HG03064 (cell line): ENCODE measurements around the gene STAMBP.
"Not testable (repeated sequence)": the region's sequence is repeated elsewhere in the genome, so short reads cannot be mapped to it uniquely, and the experiment has no call there.

Experiments used
- ATAC-seq: cut with Tn5 transposase; IDR thresholded peaks from one replicate; pipeline ENCODE4 v1.9.1; 2021; ENCODE audit warnings: low read depth; ENCODE audit not compliant: unreplicated experiment

The STAMBP gene

GRCh38 chr2:73828818-73829570 lies at the start of gene STAMBP:
Gene STAMBP (plus strand): TSS chr2:73828961. CDS start chr2:73830857, 1,896 bp downstream.
- ATAC-seq = peak; percentile 79

- ATAC-seq = peak; percentile 90
Observed at GRCh38 chr2:73779467-73780236, 49.1 kb upstream of the STAMBP start, which contains the start of gene DUSP11. Gene DUSP11 (minus strand): TSS chr2:73780103. CDS start chr2:73779974, 129 bp downstream.

- no peak for ATAC-seq
Observed at GRCh38 chr2:73780237-73780582, 48.6 kb upstream of the STAMBP start.

- ATAC-seq = not testable (repeated sequence)
Observed at GRCh38 chr2:73783402-73783801, 45.4 kb upstream of the STAMBP start.

GRCh38 chr2:73783883-73784282 lies 44.9 kb upstream of the STAMBP start, which contains the start of gene C2orf78:
Gene C2orf78 (plus strand): TSS chr2:73784183. CDS start chr2:73784310, 127 bp downstream.
- not testable (repeated sequence) for ATAC-seq

- ATAC-seq = no peak
Observed at GRCh38 chr2:73811878-73812277, 16.9 kb upstream of the STAMBP start.

- no peak for ATAC-seq
Observed at GRCh38 chr2:73812635-73813034, 16.1 kb upstream of the STAMBP start.

- no peak for ATAC-seq
Observed at GRCh38 chr2:73818296-73818695, 10.5 kb upstream of the STAMBP start.

- peak; percentile 64 for ATAC-seq
Observed at GRCh38 chr2:73821227-73821626, 7.5 kb upstream of the STAMBP start.

GRCh38 chr2:73821669-73822068 lies 7.1 kb upstream of the STAMBP start:
- peak; percentile 14 for ATAC-seq

GRCh38 chr2:73822276-73822675 lies 6.5 kb upstream of the STAMBP start:
- ATAC-seq = peak; percentile 63

GRCh38 chr2:73822991-73823390 lies 5.8 kb upstream of the STAMBP start:
- no peak for ATAC-seq

GRCh38 chr2:73823416-73823815 lies 5.3 kb upstream of the STAMBP start:
- ATAC-seq = no peak

- no peak for ATAC-seq
Observed at GRCh38 chr2:73823916-73824523, 4.7 kb upstream of the STAMBP start.

GRCh38 chr2:73825408-73825807 lies 3.4 kb upstream of the STAMBP start:
- ATAC-seq = no peak

GRCh38 chr2:73827018-73827417 lies 1.7 kb upstream of the STAMBP start:
- no peak for ATAC-seq

- ATAC-seq = no peak
Observed at GRCh38 chr2:73827660-73828388, 937 bp upstream of the STAMBP start.

- no peak for ATAC-seq
Observed at GRCh38 chr2:73828389-73828817, 358 bp upstream of the STAMBP start.

GRCh38 chr2:73830871-73831401 lies 2.2 kb downstream of the STAMBP start:
- ATAC-seq = no peak

GRCh38 chr2:73832930-73833329 lies 4.2 kb downstream of the STAMBP start:
- no peak for ATAC-seq
